ENCODE results near the gene PRH1.

PRH1 gene

DNA sequence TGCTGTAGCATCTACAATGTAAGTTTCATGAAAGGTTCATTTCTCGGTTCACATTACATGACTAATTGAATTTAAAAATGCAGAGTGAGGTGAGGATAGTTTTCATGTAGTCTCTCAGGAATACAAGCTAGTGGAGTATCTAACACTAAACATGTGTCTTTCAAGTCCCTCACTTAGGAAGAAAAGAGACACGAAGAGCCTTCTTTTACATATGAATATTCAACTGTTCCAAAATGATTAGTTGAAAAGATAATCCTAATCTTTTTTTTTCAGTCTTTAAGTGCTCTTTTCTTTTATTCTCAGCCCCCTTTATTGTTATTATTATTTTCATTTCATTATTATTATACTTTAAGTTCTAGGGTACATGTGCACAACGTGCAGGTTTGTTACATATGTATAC lies 45.6 kb downstream of the PRH1 start:
- DNase-seq (ENCODE audit: low spot score): no peak

Measured in NAMALWA (cell line).